ENCODE data around the gene GLB1L.
A peak's percentile ranks its signal among the peaks of the same experiment; 100 is the strongest.

Gene GLB1L

DNA sequence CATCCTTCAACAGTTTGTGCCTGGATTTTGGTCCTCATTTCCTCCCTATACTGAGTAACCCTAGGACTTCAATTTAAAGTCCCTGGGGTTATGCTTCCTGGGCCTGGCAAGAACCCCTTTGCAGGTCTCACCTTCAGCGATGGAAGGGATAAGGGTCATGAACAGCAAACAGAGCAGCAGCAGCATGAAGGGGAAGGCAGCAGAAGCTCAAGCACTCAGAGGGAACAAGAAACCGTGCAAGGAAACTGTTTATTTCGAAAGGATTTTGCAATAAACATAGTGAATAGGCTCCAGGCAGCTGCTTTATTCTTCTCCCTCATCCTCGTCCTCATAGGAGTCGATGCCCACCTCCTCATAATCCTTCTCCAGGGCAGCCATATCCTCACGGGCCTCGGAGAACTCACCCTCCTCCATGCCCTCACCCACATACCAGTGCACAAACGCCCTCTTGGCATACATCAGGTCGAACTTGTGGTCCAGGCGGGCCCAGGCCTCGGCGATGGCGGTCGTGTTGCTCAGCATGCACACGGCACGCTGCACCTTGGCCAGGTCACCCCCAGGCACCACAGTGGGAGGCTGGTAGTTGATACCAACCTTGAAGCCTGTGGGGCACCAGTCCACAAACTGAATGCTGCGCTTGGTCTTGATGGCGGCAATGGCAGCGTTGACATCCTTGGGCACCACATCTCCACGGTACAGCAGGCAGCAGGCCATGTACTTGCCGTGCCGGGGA, 5.0 kb upstream of the GLB1L start:
- no peak for ATAC-seq
- no peak for DNase-seq
- Mint-ChIP-seq H3K27me3 (no peaks in the 10 kb centered on the region), H3K9me3 (no peaks in the 10 kb centered on the region), H3K4me3 (peak overlapping the region; percentile 76 to 82), H3K4me1 (peaks cover 78% of the 10 kb centered on the region), H3K27ac (no peak overlapping the region)

DNA sequence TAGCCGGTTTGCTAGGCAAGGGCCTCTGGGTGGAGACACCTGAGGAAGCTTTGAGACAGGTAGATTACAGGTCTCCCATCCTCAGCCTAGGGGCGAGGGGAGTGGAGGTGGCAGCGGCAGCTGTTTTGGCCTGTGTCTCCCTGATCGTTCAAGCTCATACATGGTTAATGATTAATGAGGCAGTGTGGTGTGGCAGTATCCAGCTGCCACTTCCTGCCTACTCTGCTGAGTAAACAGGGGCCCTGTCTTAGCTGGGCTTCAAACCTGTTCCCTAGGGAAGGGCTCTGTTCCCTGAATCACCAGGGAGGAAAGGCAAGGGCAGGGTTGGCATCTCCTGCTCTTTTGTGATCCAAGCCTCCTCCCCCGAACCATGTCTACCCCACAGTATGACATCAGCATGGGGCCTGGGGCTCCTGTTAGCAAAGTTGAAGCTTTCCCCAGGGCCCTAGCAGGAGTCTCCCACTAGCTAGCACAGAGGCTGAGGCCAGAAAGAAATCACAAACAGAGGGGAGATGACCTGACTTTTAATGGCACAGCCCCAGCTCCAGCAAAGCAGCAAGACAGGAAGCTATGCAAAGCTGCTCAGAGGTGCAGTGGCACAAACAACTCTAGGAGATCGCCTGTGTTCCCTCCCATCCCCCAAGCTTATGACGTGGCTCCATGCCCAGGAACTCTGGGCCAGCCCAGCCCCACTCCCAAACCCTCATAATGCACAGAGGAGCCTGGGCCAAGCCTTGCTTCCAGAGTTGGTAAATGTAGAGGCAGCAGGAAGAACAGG, 4.1 kb upstream of the GLB1L start:
- peaks cover 77% of the 10 kb centered on the region for H3K4me1 Mint-ChIP-seq

DNA sequence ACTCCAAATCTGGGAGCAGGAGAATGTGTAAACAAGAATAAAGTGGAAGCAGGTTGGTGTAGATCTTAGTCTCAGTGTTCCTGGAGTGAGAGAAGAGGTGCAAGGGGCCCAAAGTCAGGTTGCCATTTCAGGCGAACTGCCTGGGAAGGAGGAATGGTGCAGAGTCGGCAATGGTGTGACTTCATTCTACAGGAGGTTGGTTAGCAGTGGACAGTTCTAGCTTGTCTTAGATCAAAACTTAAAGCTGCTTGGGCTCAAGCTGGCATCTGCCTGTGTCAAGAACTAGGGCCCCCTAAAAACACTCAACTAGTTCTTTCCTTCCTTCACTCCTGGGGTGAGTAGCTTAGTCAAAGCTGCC, 3.6 kb upstream of the GLB1L start:
- ATAC-seq, result no peak
- Mint-ChIP-seq H3K9me3 (no peaks in the 10 kb centered on the region), H3K4me1 (peaks cover 78% of the 10 kb centered on the region), H3K27me3 (no peaks in the 10 kb centered on the region), H3K27ac (peak overlapping the region; percentile 0 to 84), H3K4me3 (peak overlapping the region; percentile 76 to 82)
- no peak for DNase-seq

More for the DNA sequence above, 4.1 kb upstream of the GLB1L start:
- H3K9me3 Mint-ChIP-seq, result no peaks in the 10 kb centered on the region
- no peaks in the 10 kb centered on the region for H3K27me3 Mint-ChIP-seq
- no peak for ATAC-seq
- H3K27ac Mint-ChIP-seq, result peak overlapping the region; percentile 69 to 84
- DNase-seq, result peak; percentile 27 to 41
- H3K4me3 Mint-ChIP-seq, result peak overlapping the region; percentile 76 to 82

DNA sequence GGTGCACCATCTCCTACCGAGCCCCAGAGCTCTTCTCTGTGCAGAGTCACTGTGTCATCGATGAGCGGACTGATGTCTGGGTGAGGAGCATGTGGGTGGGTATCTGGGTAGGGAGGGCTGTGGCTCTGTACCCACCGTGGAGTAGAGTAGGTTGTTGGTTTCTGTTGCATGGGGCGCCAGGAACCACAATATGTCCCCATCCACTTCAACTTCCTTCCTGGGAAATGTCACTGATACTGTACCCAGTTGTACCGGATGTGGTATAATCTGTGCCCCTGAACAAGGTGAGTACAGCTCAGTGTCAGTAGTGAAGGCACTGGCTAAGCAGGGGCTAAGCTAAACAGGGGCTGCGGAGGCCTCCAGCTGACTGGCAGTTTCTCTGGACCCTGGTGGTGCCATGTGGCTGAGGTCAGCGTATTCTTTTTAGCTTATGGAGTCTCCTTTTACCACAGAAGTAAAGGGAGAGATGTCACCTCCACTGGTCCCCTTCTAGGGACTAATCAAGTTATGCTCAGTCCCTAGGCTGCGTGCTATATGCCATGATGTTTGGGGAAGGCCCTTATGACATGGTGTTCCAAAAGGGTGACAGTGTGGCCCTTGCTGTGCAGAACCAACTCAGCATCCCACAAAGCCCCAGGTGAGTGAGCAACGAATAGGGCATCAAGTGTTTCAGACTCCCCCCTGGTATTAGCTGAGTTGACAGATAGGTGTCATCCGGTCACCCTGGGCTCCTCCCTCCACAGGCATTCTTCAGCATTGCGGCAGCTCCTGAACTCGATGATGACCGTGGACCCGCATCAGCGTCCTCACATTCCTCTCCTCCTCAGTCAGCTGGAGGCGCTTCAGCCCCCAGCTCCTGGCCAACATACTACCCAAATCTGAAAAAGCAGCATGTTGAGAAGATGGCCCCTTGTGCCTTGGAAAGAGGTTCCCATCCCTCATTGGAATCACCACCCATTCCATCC, 2.7 kb upstream of the GLB1L start:
- DNase-seq, result peak; percentile 50 to 81
- peak; percentile 83 for ATAC-seq

GRCh38 chr2:219246559-219246958, 1.3 kb upstream of the GLB1L start:
- DNase-seq, result no peak
- no peaks in the 10 kb centered on the region for H3K27me3 Mint-ChIP-seq
- H3K4me3 Mint-ChIP-seq, result peak overlapping the region; percentile 68 to 79
- ATAC-seq, result no peak
- H3K4me1 Mint-ChIP-seq, result peaks cover 79% of the 10 kb centered on the region
- peak overlapping the region; percentile 35 to 98 for H3K27ac Mint-ChIP-seq
- H3K9me3 Mint-ChIP-seq, result no peaks in the 10 kb centered on the region

More for the DNA sequence above, 2.7 kb upstream of the GLB1L start:
- H3K4me3 Mint-ChIP-seq, result peak overlapping the region; percentile 68 to 79
- H3K4me1 Mint-ChIP-seq, result peaks cover 86% of the 10 kb centered on the region
- no peaks in the 10 kb centered on the region for H3K27me3 Mint-ChIP-seq
- no peaks in the 10 kb centered on the region for H3K9me3 Mint-ChIP-seq
- H3K27ac Mint-ChIP-seq, result peak overlapping the region; percentile 25 to 59

GRCh38 chr2:219245899-219246230, 621 bp upstream of the GLB1L start:
- no peak for DNase-seq
- Mint-ChIP-seq H3K4me3 (peak overlapping the region; percentile 96 to 98), H3K4me1 (peaks cover 72% of the 10 kb centered on the region), H3K27me3 (no peaks in the 10 kb centered on the region), H3K9me3 (no peaks in the 10 kb centered on the region), H3K27ac (peak overlapping the region; percentile 97 to 98)
- ATAC-seq, result no peak

DNA sequence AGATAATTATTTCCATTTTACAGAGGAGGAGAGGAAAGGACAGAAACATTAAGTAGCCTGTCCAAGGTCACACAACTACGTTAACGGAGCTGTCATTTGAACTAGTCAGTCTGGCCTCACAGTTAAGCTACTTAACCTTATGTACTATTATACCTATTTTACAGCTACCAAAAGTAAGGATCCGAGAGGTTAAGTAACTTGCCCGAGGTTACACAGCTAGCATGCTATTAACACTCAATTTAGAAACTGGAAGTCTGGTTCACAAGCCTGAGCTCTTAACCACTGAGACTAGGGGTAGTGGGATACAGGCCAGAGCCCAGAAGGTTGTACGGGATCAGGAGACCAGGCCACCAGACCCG, 476 bp downstream of the GLB1L start:
- no peak for DNase-seq
- Mint-ChIP-seq H3K9me3 (no peaks in the 10 kb centered on the region), H3K27me3 (no peaks in the 10 kb centered on the region), H3K4me3 (peak overlapping the region; percentile 96 to 98), H3K4me1 (peaks cover 61% of the 10 kb centered on the region), H3K27ac (peak overlapping the region; percentile 97 to 98)
- ATAC-seq, result no peak

DNA sequence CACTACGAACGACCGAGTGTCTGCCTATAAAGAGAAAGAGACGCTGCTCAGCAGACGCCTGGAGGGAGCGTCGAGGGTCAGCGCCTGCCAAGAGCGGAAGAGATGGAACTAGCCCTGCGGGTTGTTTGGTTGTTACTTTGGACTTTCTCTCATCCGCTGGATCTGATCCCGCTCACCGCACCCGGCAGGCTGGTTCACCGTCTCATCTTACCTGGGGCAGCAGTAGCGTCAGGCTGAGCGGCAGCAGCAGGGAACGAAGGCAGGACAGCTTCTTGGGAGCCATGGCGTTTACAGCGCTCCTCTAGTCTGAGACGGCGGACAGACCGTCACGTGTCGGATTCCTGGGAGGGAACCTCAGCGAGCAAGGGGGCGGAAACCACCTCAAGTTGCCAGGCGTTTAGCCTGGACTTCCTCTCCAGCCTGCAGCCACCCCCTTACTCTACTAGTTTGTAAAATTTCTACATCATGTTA, 1.9 kb downstream of the GLB1L start:
- no peaks in the 10 kb centered on the region for H3K9me3 Mint-ChIP-seq
- no peaks in the 10 kb centered on the region for H3K27me3 Mint-ChIP-seq
- peak overlapping the region; percentile 46 to 55 for H3K27ac Mint-ChIP-seq
- no peak for DNase-seq
- peaks cover 46% of the 10 kb centered on the region for H3K4me1 Mint-ChIP-seq
- no peak for ATAC-seq
- H3K4me3 Mint-ChIP-seq, result peak overlapping the region in 1 of 2 donors; percentile 72

GRCh38 chr2:219234331-219234730, 10.9 kb downstream of the GLB1L start:
- Mint-ChIP-seq H3K27ac (no peak overlapping the region), H3K4me1 (peaks cover 48% of the 10 kb centered on the region), H3K27me3 (no peaks in the 10 kb centered on the region), H3K4me3 (no peak overlapping the region), H3K9me3 (no peaks in the 10 kb centered on the region)
- DNase-seq, result no peak
- no peak for ATAC-seq

DNA sequence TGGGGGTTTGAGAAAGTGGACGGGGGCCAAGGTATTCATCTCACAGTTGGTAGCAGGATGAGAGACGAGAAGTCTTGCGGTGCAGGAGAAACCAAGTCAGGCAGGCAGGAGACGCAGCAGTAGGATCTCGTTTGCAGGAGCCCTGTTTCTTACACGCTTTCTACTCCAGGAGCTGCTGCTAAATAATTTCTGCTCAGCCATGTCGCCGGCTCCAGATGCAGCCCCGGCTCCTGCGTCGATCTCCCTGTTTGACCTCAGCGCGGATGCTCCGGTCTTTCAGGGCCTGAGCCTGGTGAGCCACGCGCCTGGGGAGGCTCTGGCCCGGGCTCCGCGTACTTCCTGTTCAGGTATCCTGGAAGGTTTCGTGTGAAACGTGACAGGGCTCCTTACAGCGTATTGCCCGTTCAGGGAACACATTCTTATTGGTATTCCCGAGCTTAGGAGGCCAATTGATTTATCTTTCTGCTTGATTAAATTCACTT, 15.1 kb downstream of the GLB1L start:
- no peaks in the 10 kb centered on the region for H3K27me3 Mint-ChIP-seq
- peaks cover 69% of the 10 kb centered on the region for H3K4me1 Mint-ChIP-seq
- peak; percentile 40 for ATAC-seq
- peak; percentile 46 to 63 for DNase-seq
- H3K27ac Mint-ChIP-seq, result peak overlapping the region; percentile 97 to 99
- peak overlapping the region; percentile 93 to 100 for H3K4me3 Mint-ChIP-seq
- no peaks in the 10 kb centered on the region for H3K9me3 Mint-ChIP-seq

- ATAC-seq, result peak; percentile 97
- Mint-ChIP-seq H3K9me3 (no peaks in the 10 kb centered on the region), H3K4me1 (peaks cover 65% of the 10 kb centered on the region), H3K4me3 (peak within 1 kb of the TSS; percentile 93 to 100), H3K27me3 (no peaks in the 10 kb centered on the region), H3K27ac (peak within 1 kb of the TSS; percentile 97 to 99)
- peak; percentile 97 to 99 for DNase-seq
These were observed 15.8 kb downstream of the GLB1L start, which contains the start of the genes ANKZF1 and ATG9A for GRCh38 chr2:219229305-219230058. Gene ANKZF1 (plus strand): TSS chr2:219229806. CDS start chr2:219230258, 452 bp downstream. Gene ATG9A (minus strand): TSS chr2:219229636. CDS start chr2:219228024, 1,612 bp downstream.

DNA sequence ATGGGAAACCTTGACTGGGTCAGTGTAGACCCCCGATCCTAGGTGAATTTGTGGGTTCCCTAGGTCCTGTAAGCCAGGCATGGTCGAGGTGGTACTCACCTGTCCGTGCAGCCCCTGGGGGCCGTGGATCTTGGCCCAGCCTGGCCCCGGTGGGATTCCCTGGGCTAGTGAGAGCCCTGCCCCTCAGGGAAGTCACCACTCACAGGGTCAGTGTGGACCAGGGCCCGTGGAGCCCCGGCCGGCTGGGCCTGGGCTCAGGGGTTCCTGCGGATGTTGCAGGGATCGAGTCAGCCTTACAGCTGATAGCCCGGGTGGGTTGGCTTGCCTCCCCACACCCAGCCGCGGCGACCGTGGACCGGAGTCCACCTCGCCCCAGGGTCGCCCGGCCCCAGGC, 16.3 kb downstream of the GLB1L start:
- Mint-ChIP-seq H3K27me3 (no peaks in the 10 kb centered on the region), H3K4me3 (peak overlapping the region; percentile 81 to 100), H3K27ac (peak overlapping the region; percentile 70 to 90), H3K4me1 (peaks cover 59% of the 10 kb centered on the region), H3K9me3 (no peaks in the 10 kb centered on the region)
- DNase-seq (no peak), ATAC-seq (no peak)

DNA sequence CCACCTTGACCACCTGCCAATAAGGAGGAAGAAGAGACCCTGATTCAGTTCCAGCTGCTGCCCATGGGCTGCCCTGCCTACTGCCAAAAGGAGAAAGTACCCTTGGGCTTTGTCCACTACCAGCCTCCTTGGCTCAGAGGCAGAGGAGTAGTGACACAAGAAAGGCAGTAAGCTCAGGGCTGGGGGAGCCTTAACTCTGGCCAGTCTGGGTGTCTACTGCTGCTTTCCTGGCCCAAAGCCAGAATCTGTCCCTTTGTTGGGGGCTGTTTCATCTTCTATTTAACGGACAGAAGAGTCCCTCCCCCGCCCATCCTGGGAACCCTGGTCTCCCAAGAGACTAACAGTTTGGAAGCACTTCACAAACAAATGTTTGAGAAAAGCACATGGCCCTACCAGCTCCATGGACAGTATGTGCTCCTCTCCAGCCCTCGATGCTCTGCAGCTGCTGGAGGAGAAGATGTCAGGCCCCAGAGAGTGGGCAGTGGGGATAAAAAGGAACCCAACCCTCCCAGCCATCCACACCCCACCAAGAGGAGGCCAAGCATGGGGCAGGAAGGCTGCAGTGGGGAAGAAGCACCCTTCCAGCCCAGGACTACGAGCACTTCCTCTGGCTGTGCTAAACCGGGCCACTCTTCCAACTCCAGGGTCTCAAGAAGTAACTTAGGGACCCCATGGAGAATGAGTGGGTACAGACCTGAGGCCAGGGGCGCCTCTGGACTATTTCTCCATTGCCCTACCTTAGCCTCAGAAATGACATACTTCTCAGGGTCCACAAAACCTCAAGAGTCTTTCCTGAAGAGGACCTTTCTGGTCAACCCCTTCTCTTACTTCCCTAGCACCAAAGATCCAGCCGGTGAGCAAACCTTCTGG, 17.0 kb downstream of the GLB1L start:
- Mint-ChIP-seq H3K9me3 (no peaks in the 10 kb centered on the region), H3K27me3 (no peaks in the 10 kb centered on the region), H3K27ac (peak overlapping the region; percentile 70 to 90), H3K4me3 (peak overlapping the region; percentile 81 to 100), H3K4me1 (peaks cover 53% of the 10 kb centered on the region)
- ATAC-seq (no peak), DNase-seq (no peak)

DNA sequence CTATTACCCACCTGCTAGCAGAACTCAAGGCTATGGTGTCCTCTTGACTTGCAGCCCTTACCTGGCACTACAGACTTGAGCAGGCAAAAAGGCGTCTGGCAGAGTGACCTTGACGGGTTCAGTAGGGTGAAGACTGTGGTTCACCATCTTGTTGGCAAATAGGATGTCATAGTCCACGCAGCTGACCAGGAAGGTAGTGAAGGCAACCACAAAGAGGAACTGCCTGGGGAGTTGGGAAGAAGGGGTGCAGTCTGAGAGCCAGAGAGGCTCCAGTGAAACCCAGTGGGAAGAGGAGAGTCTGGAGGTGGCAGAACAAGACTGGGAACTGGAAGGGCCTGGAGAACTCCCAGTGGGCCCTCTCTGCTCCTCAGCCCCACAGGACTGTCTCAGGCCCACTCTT, 19.9 kb downstream of the GLB1L start:
- no peak overlapping the region for H3K27ac Mint-ChIP-seq
- H3K4me3 Mint-ChIP-seq, result peak overlapping the region in 1 of 2 donors; percentile 12
- DNase-seq, result no peak

More for the DNA sequence above, 19.9 kb downstream of the GLB1L start:
- Mint-ChIP-seq H3K27me3 (no peaks in the 10 kb centered on the region), H3K4me1 (peaks cover 30% of the 10 kb centered on the region), H3K9me3 (no peaks in the 10 kb centered on the region)
- no peak for ATAC-seq
